Upper lobe of left lung (tissue), 4 donors: ENCODE data around the gene ACAP2.

ENCODE experiments used
- CTCF ChIP-seq, 6 experiments: fragments of 450-650 bp in 4 of 6; fragments of 200-600 bp in 2 of 6; sonication (generic) in 2 of 6; IDR thresholded peaks; one replicate each; pipeline ENCODE4 v1.5.1; 2016 to 2019; ENCODE audit warnings: antibody characterized with exemption in 6 of 6
- EP300 ChIP-seq, 4 donors: sonication (generic); formaldehyde crosslinking; IDR thresholded peaks; one replicate each; pipeline ENCODE4 v1.5.1; 2017; ENCODE audit warnings: antibody characterized with exemption in 4 of 4, control low read depth in 2 of 4
- POLR2AphosphoS5 ChIP-seq, 2 donors: sonication (generic); formaldehyde crosslinking; IDR thresholded peaks; one replicate each; pipeline ENCODE4 v1.5.1; 2017; ENCODE audit warnings: antibody characterized with exemption in 2 of 2

GRCh38 chr3:195403841-195404408, 38.9 kb downstream of the ACAP2 start:
- TF ChIP-seq CTCF (IDR thresholded peaks at IDR 0.05), result no peak
- TF ChIP-seq POLR2AphosphoS5 (IDR thresholded peaks at IDR 0.05), result no peak
- no peak for TF ChIP-seq EP300 (IDR thresholded peaks at IDR 0.05)
